Fibroblast of lung (primary cell): ENCODE measurements around the gene KCNIP4. TPM values are rescaled to one million over a fixed set of nuclear protein-coding genes. Genes with fewer than 3 reads are reported as not detected.

Experiments used
- DNase-seq, 2 donors: peaks; one replicate each; pipeline versions ENCODE4 v3.0.0 to v3.0.0-alpha.2; 2010; ENCODE audit warnings: low read depth in 2 of 2
- H2AFZ ChIP-seq: 2 replicates; pipeline ENCODE4 v1.5.1; 2012; ENCODE audit warnings: low read length, control low read depth, inconsistent platforms
- H3K27ac ChIP-seq: 2 replicates; pipeline ENCODE4 v1.5.1; 2011; ENCODE audit warnings: low read length, control low read depth; ENCODE audit not compliant: insufficient read depth
- H3K27me3 ChIP-seq: 2 replicates; pipeline ENCODE4 v1.5.1; 2011; ENCODE audit warnings: mild to moderate bottlenecking, low read length; ENCODE audit not compliant: control insufficient read depth, insufficient read depth
- H3K36me3 ChIP-seq: 2 replicates; pipeline ENCODE4 v1.5.1; 2011; ENCODE audit warnings: low read length; ENCODE audit not compliant: control insufficient read depth, insufficient read depth
- H3K4me1 ChIP-seq: 2 replicates; pipeline ENCODE4 v1.5.1; 2011; ENCODE audit warnings: low read length; ENCODE audit not compliant: control insufficient read depth, insufficient read depth; ENCODE audit errors: extremely low read depth
- H3K4me2 ChIP-seq: 2 replicates; pipeline ENCODE4 v1.5.1; 2011; ENCODE audit warnings: low read length, control low read depth; ENCODE audit not compliant: insufficient read depth; ENCODE audit errors: extremely low read depth
- H3K4me3 ChIP-seq, 4 experiments: fragments of 200-600 bp in 1 of 4; sonication (generic) in 1 of 4; replicated peaks in 1 of 4; 2 replicates each; pipeline ENCODE4 v1.5.1; 2011 to 2016; ENCODE audit warnings: low read length in 4 of 4, low read depth in 3 of 4, mild to moderate bottlenecking in 3 of 4, control low read depth in 2 of 4, inconsistent platforms in 1 of 4, mixed read lengths in 1 of 4; ENCODE audit not compliant: insufficient read depth in 1 of 4; ENCODE audit errors: control extremely low read depth in 1 of 4
- H3K79me2 ChIP-seq: 2 replicates; pipeline ENCODE4 v1.5.1; 2012; ENCODE audit warnings: mild to moderate bottlenecking, low read length, inconsistent platforms; ENCODE audit not compliant: control insufficient read depth, insufficient read depth
- H3K9ac ChIP-seq: 2 replicates; pipeline ENCODE4 v1.5.1; 2011; ENCODE audit warnings: mild to moderate bottlenecking, low read length, control low read depth; ENCODE audit not compliant: insufficient read depth
- H3K9me3 ChIP-seq: 2 replicates; pipeline ENCODE4 v1.5.1; 2012; ENCODE audit warnings: low read depth, low read length; ENCODE audit not compliant: control insufficient read depth, insufficient read depth
- H4K20me1 ChIP-seq: 2 replicates; pipeline ENCODE4 v1.5.1; 2011; ENCODE audit warnings: low read length; ENCODE audit not compliant: control insufficient read depth, insufficient read depth; ENCODE audit errors: extremely low read depth
- CTCF ChIP-seq, 2 donors: IDR thresholded peaks in 1 of 2; conservative IDR thresholded peaks in 1 of 2; 1 replicate in 1 of 2; 2 replicates in 1 of 2; pipeline ENCODE4 v1.5.1; 2011 to 2012; ENCODE audit warnings: low read length in 2 of 2, control low read depth in 1 of 2, inconsistent platforms in 1 of 2, low read depth in 1 of 2, mild to moderate bottlenecking in 1 of 2
- EZH2 ChIP-seq: IDR thresholded peaks from 2 replicates; pipeline ENCODE4 v1.5.1; 2012; ENCODE audit warnings: low read length, control low read depth, mild to moderate bottlenecking; ENCODE audit errors: missing control alignments
- polyA plus RNA-seq, 2 donors: library from polyadenylated mRNA; depleted of rRNA in 1 of 2; stranded (reverse) in 1 of 2; unstranded in 1 of 2; fragments of >200 nt; gene quantifications; 2 replicates each; pipeline ENCODE4 v1.2.1, GENCODE V29; 2011 to 2012; ENCODE audit warnings: missing spikeins in 1 of 2
- total RNA-seq: library from RNA; depleted of rRNA; stranded (reverse); fragments of >200 nt; gene quantifications from 2 replicates; pipeline ENCODE4 v1.2.1, GENCODE V29; 2014

Gene KCNIP4
- total and polyA plus RNA-seq, 2 donors (not counting 1 experiment from before 2014, with no cell fraction given) = not detected

- Histone ChIP-seq H3K27ac (no peak overlapping the region), H2AFZ (no peak overlapping the region), H3K4me3 (no peak overlapping the region), H3K9ac (no peak overlapping the region), H3K79me2 (no peaks in the 10 kb centered on the region), H4K20me1 (no peaks in the 10 kb centered on the region), H3K36me3 (no peaks in the 10 kb centered on the region), H3K4me2 (no peak overlapping the region), H3K9me3 (no peaks in the 10 kb centered on the region), H3K4me1 (no peaks in the 10 kb centered on the region), H3K27me3 (no peaks in the 10 kb centered on the region)
- TF ChIP-seq EZH2 (no peak), CTCF (conservative IDR thresholded peaks at IDR 0.05 in 1 of 2, IDR thresholded peaks at IDR 0.05 in 1 of 2; ENCODE audit: low read depth in 1 of 2, low read length in 2 of 2) (no peak)
- peak; percentile 63 to 71 for DNase-seq
Observed at GRCh38 chr4:21858971-21859370, 89.6 kb downstream of the KCNIP4 start.

- Histone ChIP-seq H3K27me3 (no peaks in the 10 kb centered on the region), H2AFZ (no peak overlapping the region), H3K4me2 (no peak overlapping the region), H3K9me3 (no peaks in the 10 kb centered on the region), H3K9ac (no peak overlapping the region), H3K27ac (no peak overlapping the region), H3K4me1 (no peaks in the 10 kb centered on the region), H3K36me3 (no peaks in the 10 kb centered on the region), H3K4me3 (no peak overlapping the region), H3K79me2 (no peaks in the 10 kb centered on the region), H4K20me1 (no peaks in the 10 kb centered on the region)
- TF ChIP-seq EZH2 (no peak), CTCF (conservative IDR thresholded peaks at IDR 0.05 in 1 of 2, IDR thresholded peaks at IDR 0.05 in 1 of 2; ENCODE audit: low read depth in 1 of 2, low read length in 2 of 2) (no peak)
- no peak for DNase-seq
Observed at GRCh38 chr4:21856754-21857153, 91.8 kb downstream of the KCNIP4 start.

GRCh38 chr4:21856301-21856700, 92.3 kb downstream of the KCNIP4 start:
- Histone ChIP-seq H3K36me3 (no peaks in the 10 kb centered on the region), H2AFZ (no peak overlapping the region), H3K27ac (no peak overlapping the region), H3K4me3 (no peak overlapping the region), H3K4me2 (no peak overlapping the region), H3K79me2 (no peaks in the 10 kb centered on the region), H3K9ac (no peak overlapping the region), H3K9me3 (no peaks in the 10 kb centered on the region), H3K27me3 (no peaks in the 10 kb centered on the region), H4K20me1 (no peaks in the 10 kb centered on the region), H3K4me1 (no peaks in the 10 kb centered on the region)
- no peak for DNase-seq
- TF ChIP-seq CTCF (conservative IDR thresholded peaks at IDR 0.05 in 1 of 2, IDR thresholded peaks at IDR 0.05 in 1 of 2; ENCODE audit: low read depth in 1 of 2, low read length in 2 of 2) (no peak), EZH2 (no peak)
